ENCODE results near the gene MAMDC2. TPM values are rescaled to one million over a fixed set of nuclear protein-coding genes. Genes with fewer than 3 reads are reported as not detected.
A peak's percentile ranks its signal among the peaks of the same experiment; 100 is the strongest.
"Not testable (repeated sequence)": the region's sequence is repeated elsewhere in the genome, so short reads cannot be mapped to it uniquely, and the experiment has no call there.

MAMDC2 gene
- total and polyA plus RNA-seq, 9 donors, result 7.6 to 12.3 (median 9.6) TPM

- no peaks in the 10 kb centered on the region for H3K9me3 ChIP-seq (replicated peaks; ENCODE audit: control insufficient read depth, low read depth, low read length)
- no peaks in the 10 kb centered on the region for H3K27me3 ChIP-seq (ENCODE audit: control insufficient read depth, insufficient read depth, low read length)
- WGBS (ENCODE audit: insufficient coverage), result no CpG with 5 or more reads among the region's 1 CpG
- H3K4me3 ChIP-seq (ENCODE audit: low read length), result no peak overlapping the region
- H3K4me1 ChIP-seq (ENCODE audit: control insufficient read depth, insufficient read depth, low read length), result no peaks in the 10 kb centered on the region
- H3K36me3 ChIP-seq (ENCODE audit: control insufficient read depth, insufficient read depth, low read length), result peaks cover 5% of the 10 kb centered on the region
- no peak for DNase-seq
- H3K27ac ChIP-seq (ENCODE audit: low read length), result no peak overlapping the region
Observed at GRCh38 chr9:70218767-70219166, 175.1 kb downstream of the MAMDC2 start.

- Histone ChIP-seq H3K4me1 (ENCODE audit: control insufficient read depth, insufficient read depth, low read length) (no peaks in the 10 kb centered on the region), H3K27me3 (ENCODE audit: control insufficient read depth, insufficient read depth, low read length) (no peaks in the 10 kb centered on the region), H3K27ac (ENCODE audit: low read length) (no peak overlapping the region), H3K4me3 (ENCODE audit: low read length) (no peak overlapping the region), H3K36me3 (ENCODE audit: control insufficient read depth, insufficient read depth, low read length) (no peaks in the 10 kb centered on the region), H3K9me3 (replicated peaks; ENCODE audit: control insufficient read depth, low read depth, low read length) (no peaks in the 10 kb centered on the region)
- no peak for DNase-seq
- no CpG with 5 or more reads among the region's 2 CpGs for WGBS (ENCODE audit: insufficient coverage)
Observed at GRCh38 chr9:70220216-70220615, 176.6 kb downstream of the MAMDC2 start.

- Histone ChIP-seq H3K9me3 (replicated peaks; ENCODE audit: control insufficient read depth, low read depth, low read length) (no peaks in the 10 kb centered on the region), H3K27me3 (ENCODE audit: control insufficient read depth, insufficient read depth, low read length) (no peaks in the 10 kb centered on the region), H3K27ac (ENCODE audit: low read length) (no peak overlapping the region), H3K36me3 (ENCODE audit: control insufficient read depth, insufficient read depth, low read length) (no peaks in the 10 kb centered on the region), H3K4me3 (ENCODE audit: low read length) (no peak overlapping the region), H3K4me1 (ENCODE audit: control insufficient read depth, insufficient read depth, low read length) (no peaks in the 10 kb centered on the region)
- DNase-seq, result no peak
- WGBS (ENCODE audit: insufficient coverage), result no CpG with 5 or more reads among the region's 1 CpG
Observed at GRCh38 chr9:70222354-70222753, 178.7 kb downstream of the MAMDC2 start.

- H3K4me1 ChIP-seq (ENCODE audit: control insufficient read depth, insufficient read depth, low read length), result peaks cover 3% of the 10 kb centered on the region
- H3K9me3 ChIP-seq (replicated peaks; ENCODE audit: control insufficient read depth, low read depth, low read length), result no peaks in the 10 kb centered on the region
- DNase-seq, result peak; percentile 33
- H3K27me3 ChIP-seq (ENCODE audit: control insufficient read depth, insufficient read depth, low read length), result no peaks in the 10 kb centered on the region
- H3K4me3 ChIP-seq (ENCODE audit: low read length), result no peak overlapping the region
- whole genome bisulfite sequencing (ENCODE audit: insufficient coverage), result 41% methylated on average over 2 of the region's 2 CpGs
- H3K27ac ChIP-seq (ENCODE audit: low read length), result no peak overlapping the region
- H3K36me3 ChIP-seq (ENCODE audit: control insufficient read depth, insufficient read depth, low read length), result no peaks in the 10 kb centered on the region
Observed at GRCh38 chr9:70228118-70228517, 184.5 kb downstream of the MAMDC2 start.

- no peaks in the 10 kb centered on the region for H3K27me3 ChIP-seq (ENCODE audit: control insufficient read depth, insufficient read depth, low read length)
- no peak overlapping the region for H3K4me3 ChIP-seq (ENCODE audit: low read length)
- peak overlapping the region; percentile 42 for H3K27ac ChIP-seq (ENCODE audit: low read length)
- no CpG with 5 or more reads among the region's 2 CpGs for WGBS (ENCODE audit: insufficient coverage)
- H3K4me1 ChIP-seq (ENCODE audit: control insufficient read depth, insufficient read depth, low read length), result peaks cover 3% of the 10 kb centered on the region
- H3K9me3 ChIP-seq (replicated peaks; ENCODE audit: control insufficient read depth, low read depth, low read length), result no peaks in the 10 kb centered on the region
- H3K36me3 ChIP-seq (ENCODE audit: control insufficient read depth, insufficient read depth, low read length), result no peaks in the 10 kb centered on the region
- DNase-seq, result no peak
Observed at GRCh38 chr9:70228611-70229010, 185.0 kb downstream of the MAMDC2 start.

GRCh38 chr9:70229026-70229425 is 185.4 kb downstream of the MAMDC2 start:
- Histone ChIP-seq H3K4me3 (ENCODE audit: low read length) (no peak overlapping the region), H3K9me3 (replicated peaks; ENCODE audit: control insufficient read depth, low read depth, low read length) (no peaks in the 10 kb centered on the region), H3K4me1 (ENCODE audit: control insufficient read depth, insufficient read depth, low read length) (peaks cover 3% of the 10 kb centered on the region), H3K36me3 (ENCODE audit: control insufficient read depth, insufficient read depth, low read length) (no peaks in the 10 kb centered on the region), H3K27me3 (ENCODE audit: control insufficient read depth, insufficient read depth, low read length) (no peaks in the 10 kb centered on the region), H3K27ac (ENCODE audit: low read length) (no peak overlapping the region)
- WGBS (ENCODE audit: insufficient coverage), result 65% methylated on average over 1 of the region's 4 CpGs
- peak; percentile 13 for DNase-seq

GRCh38 chr9:70229579-70229978 is 185.9 kb downstream of the MAMDC2 start:
- Histone ChIP-seq H3K27me3 (ENCODE audit: control insufficient read depth, insufficient read depth, low read length) (no peaks in the 10 kb centered on the region), H3K36me3 (ENCODE audit: control insufficient read depth, insufficient read depth, low read length) (no peaks in the 10 kb centered on the region), H3K27ac (ENCODE audit: low read length) (no peak overlapping the region), H3K4me3 (ENCODE audit: low read length) (no peak overlapping the region), H3K9me3 (replicated peaks; ENCODE audit: control insufficient read depth, low read depth, low read length) (no peaks in the 10 kb centered on the region), H3K4me1 (ENCODE audit: control insufficient read depth, insufficient read depth, low read length) (peaks cover 3% of the 10 kb centered on the region)
- WGBS (ENCODE audit: insufficient coverage), result no CpG with 5 or more reads among the region's 3 CpGs
- peak; percentile 26 for DNase-seq

GRCh38 chr9:70232476-70232875 is 188.8 kb downstream of the MAMDC2 start:
- Histone ChIP-seq H3K27ac (ENCODE audit: low read length) (no peak overlapping the region), H3K4me3 (ENCODE audit: low read length) (no peak overlapping the region), H3K4me1 (ENCODE audit: control insufficient read depth, insufficient read depth, low read length) (peaks cover 3% of the 10 kb centered on the region), H3K9me3 (replicated peaks; ENCODE audit: control insufficient read depth, low read depth, low read length) (no peaks in the 10 kb centered on the region), H3K36me3 (ENCODE audit: control insufficient read depth, insufficient read depth, low read length) (no peaks in the 10 kb centered on the region), H3K27me3 (ENCODE audit: control insufficient read depth, insufficient read depth, low read length) (no peaks in the 10 kb centered on the region)
- DNase-seq, result no peak
- 55% methylated on average over 3 of the region's 4 CpGs for WGBS (ENCODE audit: insufficient coverage)

- H3K9me3 ChIP-seq (replicated peaks; ENCODE audit: control insufficient read depth, low read depth, low read length); H3K36me3 ChIP-seq (ENCODE audit: control insufficient read depth, insufficient read depth, low read length); H3K4me1 ChIP-seq (ENCODE audit: control insufficient read depth, insufficient read depth, low read length); DNase-seq; H3K4me3 ChIP-seq (ENCODE audit: low read length); H3K27ac ChIP-seq (ENCODE audit: low read length); H3K27me3 ChIP-seq (ENCODE audit: control insufficient read depth, insufficient read depth, low read length): not testable (repeated sequence)
- WGBS (ENCODE audit: insufficient coverage), result 96% methylated on average over 5 of the region's 9 CpGs
Observed at GRCh38 chr9:70234208-70234607, 190.6 kb downstream of the MAMDC2 start.

GRCh38 chr9:70245952-70246351 is 202.3 kb downstream of the MAMDC2 start:
- H3K9me3 ChIP-seq (replicated peaks; ENCODE audit: control insufficient read depth, low read depth, low read length); H3K4me3 ChIP-seq (ENCODE audit: low read length); H3K27me3 ChIP-seq (ENCODE audit: control insufficient read depth, insufficient read depth, low read length); H3K36me3 ChIP-seq (ENCODE audit: control insufficient read depth, insufficient read depth, low read length); H3K4me1 ChIP-seq (ENCODE audit: control insufficient read depth, insufficient read depth, low read length); H3K27ac ChIP-seq (ENCODE audit: low read length); DNase-seq: not testable (repeated sequence)
- no CpG with 5 or more reads among the region's 1 CpG for WGBS (ENCODE audit: insufficient coverage)

- 100% methylated on average over 1 of the region's 1 CpG for WGBS (ENCODE audit: insufficient coverage)
- Histone ChIP-seq H3K27me3 (ENCODE audit: control insufficient read depth, insufficient read depth, low read length) (no peaks in the 10 kb centered on the region), H3K4me3 (ENCODE audit: low read length) (no peak overlapping the region), H3K9me3 (replicated peaks; ENCODE audit: control insufficient read depth, low read depth, low read length) (no peaks in the 10 kb centered on the region), H3K36me3 (ENCODE audit: control insufficient read depth, insufficient read depth, low read length) (no peaks in the 10 kb centered on the region), H3K27ac (ENCODE audit: low read length) (no peak overlapping the region), H3K4me1 (ENCODE audit: control insufficient read depth, insufficient read depth, low read length) (no peaks in the 10 kb centered on the region)
- no peak for DNase-seq
Observed at GRCh38 chr9:70250221-70250620, 206.6 kb downstream of the MAMDC2 start.

Measured in muscle of leg (tissue), 11 donors.